PFSK-1 (cell line): Measurements from ENCODE around the gene NSMF.

Source experiments
- FOXP2 ChIP-seq: optimal IDR thresholded peaks from 2 replicates; pipeline ENCODE3; 2011; ENCODE audit warnings: borderline replicate concordance, control low read depth, inconsistent platforms; ENCODE audit not compliant: insufficient read depth; ENCODE audit errors: extremely low read length, extremely low read depth
- POLR2AphosphoS5 ChIP-seq: IDR thresholded peaks from 2 replicates; pipeline ENCODE4 v1.6.1; 2012; ENCODE audit warnings: low read depth, mild to moderate bottlenecking, control low read depth, low read length, moderate library complexity
- REST ChIP-seq, 2 experiments: IDR thresholded peaks; 2 replicates each; pipeline versions ENCODE4 v1.6.1 to v1.8.0; 2011 to 2012; ENCODE audit warnings: low read depth in 2 of 2, low read length in 2 of 2, control low read depth in 1 of 2, inconsistent platforms in 1 of 2, mild to moderate bottlenecking in 1 of 2, moderate library complexity in 1 of 2; ENCODE audit not compliant: insufficient read depth in 1 of 2
- SIN3A ChIP-seq: IDR thresholded peaks from 2 replicates; pipeline ENCODE4 v1.6.1; 2012; ENCODE audit warnings: mild to moderate bottlenecking, low read length, moderate library complexity, borderline replicate concordance; ENCODE audit not compliant: insufficient read depth
- TAF1 ChIP-seq: IDR thresholded peaks from 2 replicates; pipeline ENCODE4 v1.6.1; 2012; ENCODE audit warnings: low read length, control low read depth, borderline replicate concordance; ENCODE audit not compliant: insufficient read depth

NSMF gene

GRCh38 chr9:137457406-137458193 lies 1.5 kb downstream of the NSMF start:
- TF ChIP-seq REST (IDR thresholded peaks at IDR 0.05; ENCODE audit: insufficient read depth in 1 of 2, low read depth in 2 of 2, low read length in 2 of 2): no peak
- TF ChIP-seq SIN3A: no peak
- TF ChIP-seq FOXP2: no peak
- TF ChIP-seq POLR2AphosphoS5: no peak
- no peak for TF ChIP-seq TAF1

GRCh38 chr9:137456864-137457405 lies 2.2 kb downstream of the NSMF start:
- TF ChIP-seq TAF1 (no peak), FOXP2 (no peak), SIN3A (no peak), REST (IDR thresholded peaks at IDR 0.05; ENCODE audit: insufficient read depth in 1 of 2, low read depth in 2 of 2, low read length in 2 of 2) (no peak), POLR2AphosphoS5 (no peak)

GRCh38 chr9:137456061-137456863 lies 2.9 kb downstream of the NSMF start:
- TF ChIP-seq TAF1: no peak
- no peak for TF ChIP-seq REST (IDR thresholded peaks at IDR 0.05; ENCODE audit: insufficient read depth in 1 of 2, low read depth in 2 of 2, low read length in 2 of 2)
- TF ChIP-seq FOXP2: no peak
- TF ChIP-seq POLR2AphosphoS5: no peak
- no peak for TF ChIP-seq SIN3A

- TF ChIP-seq SIN3A (no peak), REST (IDR thresholded peaks at IDR 0.05; ENCODE audit: insufficient read depth in 1 of 2, low read depth in 2 of 2, low read length in 2 of 2) (no peak), FOXP2 (no peak), TAF1 (no peak), POLR2AphosphoS5 (no peak)
Measured at GRCh38 chr9:137455359-137455991, 3.7 kb downstream of the NSMF start.
